Central memory CD4-positive, alpha-beta T cell (primary cell): ENCODE results near the gene IFI27L2.

ENCODE experiments used
- DNase-seq: peaks from one replicate; pipeline ENCODE4 v3.0.0; 2022

Gene IFI27L2

GRCh38 chr14:94145902-94146527 lies 16.6 kb upstream of the IFI27L2 start:
- no peak for DNase-seq

GRCh38 chr14:94144765-94145164 lies 15.4 kb upstream of the IFI27L2 start:
- DNase-seq: no peak

DNA sequence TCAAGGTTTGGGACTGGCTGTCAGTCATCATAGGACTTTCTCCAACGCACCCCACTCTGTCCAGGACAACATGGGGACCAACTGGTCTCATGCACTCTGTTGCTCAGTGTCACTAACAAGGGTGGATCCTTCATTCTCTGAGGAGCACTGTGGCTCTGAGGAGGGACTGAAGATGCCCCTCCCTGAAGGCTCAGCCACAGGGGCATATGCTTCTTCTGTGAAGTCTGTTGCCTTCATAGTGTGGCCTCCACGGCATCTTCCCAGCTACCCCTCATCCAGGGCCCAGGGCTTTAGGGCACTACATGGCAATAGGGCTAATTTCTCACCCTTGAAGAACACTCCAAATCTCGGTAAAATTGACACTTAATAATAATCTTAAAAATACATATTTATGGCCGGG lies 14.3 kb upstream of the IFI27L2 start:
- no peak for DNase-seq

- DNase-seq: no peak
Measured at GRCh38 chr14:94143239-94143638, 13.8 kb upstream of the IFI27L2 start.

GRCh38 chr14:94142836-94143235 lies 13.4 kb upstream of the IFI27L2 start:
- DNase-seq: no peak

DNA sequence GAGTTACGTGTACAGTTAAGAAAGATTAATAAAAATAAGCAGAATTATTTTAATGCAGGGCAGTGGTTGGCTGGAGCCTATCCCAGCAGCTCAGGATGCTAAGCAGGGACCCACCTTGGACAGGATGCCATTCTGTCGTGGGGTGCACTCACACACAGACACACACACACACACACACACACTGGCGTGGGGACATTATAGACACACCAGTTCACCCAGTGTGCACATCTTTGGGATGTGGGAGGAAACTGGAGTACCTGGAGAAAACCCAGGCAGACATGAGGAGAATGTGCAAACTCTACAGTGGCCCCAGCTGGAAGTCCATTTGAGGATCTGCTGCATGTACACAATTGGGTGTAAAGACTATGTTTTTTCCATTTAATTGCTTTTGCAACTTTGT lies 12.8 kb upstream of the IFI27L2 start:
- no peak for DNase-seq

- DNase-seq: no peak
Measured at GRCh38 chr14:94139421-94139820, 10.0 kb upstream of the IFI27L2 start.

DNA sequence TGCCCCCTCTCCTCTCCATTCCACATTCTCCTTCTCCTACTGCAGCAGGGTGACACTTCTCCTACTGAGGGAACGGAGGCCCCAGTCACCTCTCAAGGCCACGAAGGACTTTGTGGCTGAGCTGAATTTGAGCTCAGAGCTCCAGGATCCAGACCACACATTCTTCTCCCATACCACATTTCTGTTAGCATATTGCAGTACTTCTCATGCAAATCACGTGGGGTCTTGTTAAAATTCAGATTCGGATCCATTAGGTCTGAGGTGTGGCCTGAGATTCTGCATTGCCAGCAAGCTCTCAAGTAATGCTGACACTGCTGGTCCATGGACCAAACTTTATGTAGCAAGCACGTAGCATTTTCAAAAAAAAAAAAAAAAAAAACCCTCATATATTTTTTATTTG lies 9.6 kb upstream of the IFI27L2 start:
- DNase-seq: no peak

GRCh38 chr14:94138251-94138650 lies 8.8 kb upstream of the IFI27L2 start:
- no peak for DNase-seq

- peak; percentile 70 for DNase-seq
Measured at GRCh38 chr14:94136575-94137331, 7.3 kb upstream of the IFI27L2 start.

DNA sequence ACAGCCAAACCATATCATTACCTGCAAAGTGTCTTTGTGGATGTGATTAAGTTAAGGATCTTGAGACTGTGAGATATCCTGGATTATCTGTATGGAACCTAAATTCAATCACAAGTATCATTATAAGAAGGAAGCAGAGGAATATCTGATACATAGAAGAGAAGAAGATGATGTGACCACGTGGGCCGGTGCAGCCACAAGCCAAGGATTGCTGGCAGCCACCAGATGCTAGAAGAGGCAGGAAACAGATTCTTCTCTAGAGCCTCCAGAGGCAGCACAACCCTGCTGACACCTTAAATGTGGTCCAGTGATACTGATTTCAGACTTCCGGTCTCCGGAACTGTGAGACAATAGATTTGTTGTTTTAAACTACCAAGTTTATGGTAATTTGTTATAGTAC lies 6.1 kb upstream of the IFI27L2 start:
- DNase-seq: no peak

GRCh38 chr14:94132285-94132887 lies 3.0 kb upstream of the IFI27L2 start:
- DNase-seq: peak; percentile 68

GRCh38 chr14:94129758-94130414 lies 482 bp upstream of the IFI27L2 start:
- DNase-seq: peak; percentile 9

GRCh38 chr14:94128216-94128839 lies 1.1 kb downstream of the IFI27L2 start:
- DNase-seq: no peak

GRCh38 chr14:94127330-94127729 lies 2.1 kb downstream of the IFI27L2 start:
- no peak for DNase-seq

DNA sequence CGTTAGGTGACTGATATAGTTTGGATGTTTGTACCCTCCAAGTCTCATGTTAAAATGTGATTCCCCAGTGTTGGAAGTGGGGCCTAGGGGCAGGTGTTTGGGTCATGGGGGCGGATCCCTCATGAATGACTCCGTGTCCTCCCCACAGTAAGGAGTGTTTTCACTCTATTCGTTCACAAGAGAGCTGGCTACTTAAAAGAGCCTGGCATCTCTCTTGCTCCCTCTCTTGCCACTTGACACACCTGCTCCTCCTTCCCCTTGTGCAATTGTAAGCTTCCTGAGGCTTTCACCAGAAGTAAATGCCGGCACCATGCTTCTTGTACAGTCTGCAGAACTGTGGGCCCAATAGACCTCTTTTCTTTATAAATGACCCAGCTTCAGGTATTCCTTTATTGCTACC lies 2.6 kb downstream of the IFI27L2 start:
- no peak for DNase-seq

- no peak for DNase-seq
Measured at GRCh38 chr14:94126419-94126677, 3.1 kb downstream of the IFI27L2 start.

- DNase-seq: no peak
Measured at GRCh38 chr14:94125659-94126418, 3.6 kb downstream of the IFI27L2 start.

DNA sequence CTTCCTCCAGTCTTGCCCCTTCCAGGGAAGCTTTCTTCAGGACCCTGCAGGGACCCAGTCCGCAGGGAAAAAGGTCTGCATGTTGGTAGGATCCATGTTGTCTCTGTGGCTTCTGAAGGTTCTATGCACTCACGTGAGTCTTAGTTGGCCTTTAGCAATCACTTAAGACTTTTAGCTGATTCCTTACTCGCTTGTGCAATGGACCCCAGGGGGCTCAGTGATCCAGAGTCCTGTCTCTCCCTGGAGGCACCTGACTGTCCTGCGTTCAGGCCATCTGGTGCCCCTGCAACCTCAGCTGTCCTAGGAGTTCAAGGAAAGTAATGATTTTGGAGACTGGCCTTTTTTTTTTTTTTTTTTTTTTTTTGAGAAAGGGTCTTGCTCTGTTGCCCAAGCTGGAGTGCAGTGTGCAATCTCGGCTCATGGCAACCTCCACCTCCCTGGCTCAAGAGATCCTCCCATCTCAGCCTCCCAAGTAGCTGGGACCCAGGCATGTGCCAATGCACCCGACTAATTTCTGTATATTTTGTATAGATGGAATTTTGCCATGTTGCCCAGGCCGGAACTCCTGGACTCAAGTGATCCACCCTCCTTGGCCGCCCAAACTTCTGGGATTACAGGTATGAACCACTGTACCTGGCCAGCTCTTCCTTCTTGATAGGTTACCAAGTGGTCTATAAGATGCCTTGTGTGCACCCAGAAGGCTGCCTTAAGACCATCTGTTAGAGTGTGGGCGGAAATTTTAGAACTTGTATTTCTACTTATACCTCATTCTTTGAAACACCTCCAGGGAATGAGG lies 4.6 kb downstream of the IFI27L2 start:
- no peak for DNase-seq

- DNase-seq: no peak
Measured at GRCh38 chr14:94123868-94124267, 5.5 kb downstream of the IFI27L2 start.

DNA sequence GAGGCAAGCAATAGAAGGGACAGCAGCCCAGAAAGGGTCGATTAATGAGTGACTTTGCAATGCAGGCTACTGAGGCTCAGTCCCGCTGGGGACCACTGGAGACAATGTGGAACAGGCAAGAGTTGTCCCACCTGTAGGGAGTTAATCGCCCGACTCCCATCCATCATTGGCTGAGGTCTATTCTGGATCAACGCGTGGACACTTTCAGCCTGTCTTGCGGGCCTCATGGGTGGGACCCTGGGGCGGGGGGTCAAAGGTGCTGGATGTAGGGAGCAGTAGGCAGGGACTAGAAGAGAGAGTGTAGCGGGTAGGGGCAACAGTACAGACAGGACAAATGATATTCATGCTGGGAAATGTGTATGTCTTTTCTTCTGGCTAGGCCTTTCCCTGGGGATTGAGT lies 6.1 kb downstream of the IFI27L2 start:
- DNase-seq: no peak

DNA sequence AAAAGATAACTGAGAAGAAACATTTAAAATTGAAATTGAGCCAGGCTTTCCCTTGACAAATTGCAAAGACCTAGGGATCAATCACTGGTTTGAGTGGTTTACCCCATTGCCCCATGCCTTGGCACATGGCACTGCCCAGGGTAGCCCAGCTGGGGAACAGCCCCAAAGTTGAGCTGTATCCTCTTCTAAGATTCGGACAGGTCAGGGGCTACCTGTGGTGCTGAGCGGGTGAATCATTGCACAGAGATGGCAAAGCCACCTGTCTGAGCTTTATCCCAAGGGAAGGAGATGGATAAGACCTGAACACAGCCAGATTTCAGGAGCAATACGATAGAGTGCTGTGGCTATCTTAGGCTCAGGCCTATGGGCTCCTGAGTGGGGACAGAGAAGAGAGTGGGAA lies 7.0 kb downstream of the IFI27L2 start:
- no peak for DNase-seq
